WI38 (cell line): Measurements from ENCODE around the gene SLC47A1.

Experiments used
- H3K4me3 ChIP-seq: 2 replicates; pipeline ENCODE4 v1.5.1; 2011; ENCODE audit warnings: low read depth, mild to moderate bottlenecking, control low read depth, low read length
- CTCF ChIP-seq: IDR thresholded peaks from 2 replicates; pipeline ENCODE4 v1.5.1; 2012; ENCODE audit warnings: low read depth, mild to moderate bottlenecking, control low read depth, low read length

The SLC47A1 gene

GRCh38 chr17:19618015-19618414 is 84.4 kb downstream of the SLC47A1 start:
- TF ChIP-seq CTCF: no peak
- no peak overlapping the region for H3K4me3 ChIP-seq

GRCh38 chr17:19619705-19620325 is 86.2 kb downstream of the SLC47A1 start:
- TF ChIP-seq CTCF: no peak
- no peak overlapping the region for H3K4me3 ChIP-seq

GRCh38 chr17:19621697-19622096 is 88.0 kb downstream of the SLC47A1 start:
- TF ChIP-seq CTCF: no peak
- no peak overlapping the region for H3K4me3 ChIP-seq

- no peak for TF ChIP-seq CTCF
- H3K4me3 ChIP-seq: no peak overlapping the region
Measured at GRCh38 chr17:19626079-19626478, 92.4 kb downstream of the SLC47A1 start.
